Transverse colon (tissue), 4 donors: ENCODE results near the gene DPP8. TPM values are rescaled to one million over a fixed set of nuclear protein-coding genes. Genes with fewer than 3 reads are reported as not detected.
A peak's percentile ranks its signal among the peaks of the same experiment; 100 is the strongest.

Source experiments
- DNase-seq: peaks from one replicate; pipeline ENCODE4 v3.0.0-alpha.2; 2019
- H3K27ac ChIP-seq, 4 donors: fragments of 200-600 bp; sonication (generic); 2 replicates each; pipeline ENCODE4 v1.5.1; 2016 to 2018; ENCODE audit warnings: inconsistent platforms in 4 of 4
- H3K27me3 ChIP-seq: fragments of 200-600 bp; sonication (generic); 2 replicates; pipeline ENCODE4 v1.5.1; 2017; ENCODE audit warnings: inconsistent platforms
- H3K36me3 ChIP-seq, 4 donors: fragments of 200-600 bp; sonication (generic); 2 replicates each; pipeline ENCODE4 v1.5.1; 2017 to 2019; ENCODE audit warnings: inconsistent platforms in 4 of 4
- H3K4me1 ChIP-seq, 4 donors: fragments of 200-600 bp; sonication (generic); 2 replicates each; pipeline ENCODE4 v1.5.1; 2017 to 2020; ENCODE audit warnings: inconsistent platforms in 4 of 4
- H3K4me3 ChIP-seq, 4 donors: fragments of 200-600 bp; sonication (generic); 1 replicate in 1 of 4; 2 replicates in 3 of 4; pipeline versions ENCODE4 v1.5.1 to v1.6.1; 2017 to 2019; ENCODE audit warnings: inconsistent platforms in 4 of 4
- H3K9me3 ChIP-seq, 2 donors: fragments of 200-600 bp; sonication (generic); 2 replicates each; pipeline ENCODE4 v1.5.1; 2017 to 2019; ENCODE audit warnings: inconsistent platforms in 2 of 2
- EP300 ChIP-seq: sonication (generic); formaldehyde crosslinking; IDR thresholded peaks from one replicate; pipeline ENCODE4 v1.6.1; 2017; ENCODE audit warnings: antibody characterized with exemption, low read depth
- POLR2A ChIP-seq: fragments of 450-650 bp; IDR thresholded peaks from one replicate; pipeline ENCODE4 v1.6.1; 2016; ENCODE audit warnings: antibody characterized with exemption, mild to moderate bottlenecking, moderate library complexity
- POLR2AphosphoS5 ChIP-seq, 3 donors: sonication (generic); formaldehyde crosslinking; IDR thresholded peaks; one replicate each; pipeline ENCODE4 v1.6.1; 2016; ENCODE audit warnings: antibody characterized with exemption in 3 of 3
- WGBS, 2 donors: methylation state at CpG; one replicate each; pipeline ENCODE4 v1.1.5; 2018; ENCODE audit warnings: low coverage in 1 of 2; 5-methylcytosine and 5-hydroxymethylcytosine counted together
- in situ Hi-C, 4 donors: fragments of 200-750 bp; cut with MboI; loops; one replicate each; pipeline versions ENCODE4 v1.15.0 to v1.15.1; 2017; ENCODE audit warnings: low sequenced_read_pairs in 3 of 4, low pct_ligation_motif_present in 1 of 4, low pct_unique_long_range_greater_than_20kb in 1 of 4
- intact Hi-C: fragments of 100-400 bp; cut with DNase I; formaldehyde crosslinking; loops from one replicate; pipeline ENCODE4 v1.15.1; 2023; ENCODE audit warnings: low total_unique reads
- total RNA-seq, 4 donors: library from RNA; depleted of rRNA; stranded (reverse); fragments of >200 nt; gene quantifications; one replicate each; pipeline ENCODE4 v1.1.0, GENCODE V29; 2016
- TF ChIP-seq, protein P1 (sequence below), 5 experiments: fragments of 200-600 bp in 3 of 5; fragments of 450-650 bp in 2 of 5; sonication (generic) in 3 of 5; IDR thresholded peaks; 1 replicate in 2 of 5; 2 replicates in 3 of 5; pipeline ENCODE4 v1.5.1; 2016 to 2017; ENCODE audit warnings: antibody characterized with exemption in 5 of 5, inconsistent platforms in 3 of 5, mild to moderate bottlenecking in 2 of 5, moderate library complexity in 1 of 5

Gene DPP8
- total RNA-seq, 4 donors from 2014 or later, result 20.2 to 66.5 (median 35.7) TPM

DNA sequence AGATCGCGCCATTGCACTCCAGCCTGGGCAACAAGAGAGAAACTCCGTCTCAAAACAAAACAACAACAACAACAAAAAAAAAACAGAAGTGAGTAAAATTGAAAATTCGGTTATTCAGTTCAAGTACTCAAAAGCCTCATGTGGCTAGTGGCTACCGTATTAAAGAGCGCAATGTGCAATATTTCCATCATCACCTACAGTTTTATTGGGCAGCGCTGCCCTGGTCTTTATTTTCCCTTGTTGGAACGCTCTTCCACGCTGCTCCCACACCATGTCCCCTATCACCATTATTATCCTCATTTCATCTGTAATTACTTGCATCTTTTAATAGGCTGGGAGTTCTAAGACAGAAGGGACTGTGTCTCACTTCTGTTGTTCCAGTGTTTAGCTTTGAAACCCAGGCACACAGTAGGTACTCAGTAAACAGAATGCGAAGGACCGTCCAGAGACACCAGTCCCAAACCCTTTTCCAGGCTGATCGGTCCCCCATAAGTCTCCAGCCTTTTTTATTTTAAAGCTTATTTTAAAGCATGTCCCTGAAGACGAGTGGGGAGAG lies 12.4 kb upstream of the DPP8 start:
- TF ChIP-seq, protein P1, sequence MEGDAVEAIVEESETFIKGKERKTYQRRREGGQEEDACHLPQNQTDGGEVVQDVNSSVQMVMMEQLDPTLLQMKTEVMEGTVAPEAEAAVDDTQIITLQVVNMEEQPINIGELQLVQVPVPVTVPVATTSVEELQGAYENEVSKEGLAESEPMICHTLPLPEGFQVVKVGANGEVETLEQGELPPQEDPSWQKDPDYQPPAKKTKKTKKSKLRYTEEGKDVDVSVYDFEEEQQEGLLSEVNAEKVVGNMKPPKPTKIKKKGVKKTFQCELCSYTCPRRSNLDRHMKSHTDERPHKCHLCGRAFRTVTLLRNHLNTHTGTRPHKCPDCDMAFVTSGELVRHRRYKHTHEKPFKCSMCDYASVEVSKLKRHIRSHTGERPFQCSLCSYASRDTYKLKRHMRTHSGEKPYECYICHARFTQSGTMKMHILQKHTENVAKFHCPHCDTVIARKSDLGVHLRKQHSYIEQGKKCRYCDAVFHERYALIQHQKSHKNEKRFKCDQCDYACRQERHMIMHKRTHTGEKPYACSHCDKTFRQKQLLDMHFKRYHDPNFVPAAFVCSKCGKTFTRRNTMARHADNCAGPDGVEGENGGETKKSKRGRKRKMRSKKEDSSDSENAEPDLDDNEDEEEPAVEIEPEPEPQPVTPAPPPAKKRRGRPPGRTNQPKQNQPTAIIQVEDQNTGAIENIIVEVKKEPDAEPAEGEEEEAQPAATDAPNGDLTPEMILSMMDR (IDR thresholded peaks at IDR 0.05), result no peak
- no peak for TF ChIP-seq POLR2A
- no peak for TF ChIP-seq POLR2AphosphoS5 (IDR thresholded peaks at IDR 0.05)
- no peak for TF ChIP-seq EP300
- DNase-seq, result no peak
- WGBS, 2 donors, result 44 to 62% methylated on average over 9 to 13 of the region's 13 CpGs
- Histone ChIP-seq H3K4me1 (peaks cover 16 to 39% (median 32%) of the 10 kb centered on the region in 4 donors), H3K36me3 (no peaks in the 10 kb centered on the region), H3K27me3 (no peaks in the 10 kb centered on the region), H3K4me3 (peak overlapping the region; percentile 14 to 81 (median 60)), H3K27ac (peak overlapping the region; percentile 78 to 86 (median 82)), H3K9me3 (no peaks in the 10 kb centered on the region)
- in situ Hi-C loops (no loop called here), intact Hi-C loops (no loop called here)

DNA sequence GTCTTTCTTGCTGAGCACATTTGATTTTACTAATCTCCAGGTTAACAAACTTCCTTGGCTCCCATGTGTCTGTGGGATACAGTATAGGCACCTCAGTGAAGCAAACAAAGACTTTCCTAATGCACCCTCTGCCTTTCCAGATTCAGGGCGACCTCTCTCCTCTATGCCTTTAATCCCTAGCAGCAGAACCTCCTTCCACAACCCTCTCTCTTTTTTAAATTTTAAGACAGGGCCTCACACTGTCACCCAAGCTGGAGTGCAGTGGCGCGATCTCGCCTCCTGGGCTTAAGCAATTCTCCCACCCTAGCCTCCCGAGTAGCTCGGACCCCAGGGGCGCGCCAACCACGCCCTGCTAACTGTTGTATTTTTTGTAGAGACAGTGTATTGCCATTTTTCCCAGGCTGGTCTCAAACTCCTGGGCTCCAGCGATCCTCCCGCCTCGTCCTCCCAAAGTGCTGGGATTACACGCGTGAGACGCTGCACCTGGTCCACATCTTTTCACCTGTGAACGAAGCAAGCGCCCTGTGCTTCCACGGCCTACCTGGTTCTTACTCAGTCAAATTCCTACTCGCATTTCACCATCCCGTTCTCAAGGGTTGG lies 11.1 kb upstream of the DPP8 start:
- WGBS, 2 donors, result 94 to 96% methylated on average over 7 to 20 of the region's 20 CpGs
- no peak for DNase-seq
- no peaks in the 10 kb centered on the region for H3K9me3 ChIP-seq
- no peak for TF ChIP-seq POLR2AphosphoS5 (IDR thresholded peaks at IDR 0.05)
- no peak for TF ChIP-seq EP300
- TF ChIP-seq POLR2A, result no peak
- TF ChIP-seq, protein P1 (IDR thresholded peaks at IDR 0.05), result no peak
- in situ Hi-C loops, result no loop called here
- peaks cover 16 to 35% (median 30%) of the 10 kb centered on the region in 4 donors for H3K4me1 ChIP-seq
- intact Hi-C loops, result no loop called here
- no peak overlapping the region for H3K4me3 ChIP-seq
- no peaks in the 10 kb centered on the region for H3K27me3 ChIP-seq
- no peaks in the 10 kb centered on the region for H3K36me3 ChIP-seq
- H3K27ac ChIP-seq, result no peak overlapping the region

DNA sequence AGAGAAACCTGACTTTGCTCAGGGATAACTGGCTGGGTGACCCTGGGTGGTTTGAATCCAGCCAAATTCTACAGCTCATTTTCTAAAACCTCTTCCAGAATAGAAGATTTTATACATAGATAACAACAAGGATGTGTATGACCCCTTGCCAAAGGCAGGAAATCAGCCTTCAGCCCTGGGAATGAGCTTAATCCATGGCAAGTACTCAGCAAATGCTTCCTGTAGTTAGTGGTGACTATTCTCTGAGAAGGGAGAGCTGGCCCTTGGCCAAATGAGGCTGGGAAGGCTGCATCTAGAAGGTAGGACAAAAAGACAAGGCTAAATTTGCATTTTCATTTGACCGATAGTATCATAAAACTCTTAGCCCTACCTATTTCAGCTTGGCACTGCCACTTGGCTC lies 8.1 kb upstream of the DPP8 start:
- intact Hi-C loops, result no loop called here
- H3K27me3 ChIP-seq, result no peaks in the 10 kb centered on the region
- no peaks in the 10 kb centered on the region for H3K36me3 ChIP-seq
- TF ChIP-seq EP300 (no peak), POLR2AphosphoS5 (IDR thresholded peaks at IDR 0.05) (no peak), POLR2A (no peak)
- TF ChIP-seq, protein P1 (IDR thresholded peaks at IDR 0.05), result no peak
- DNase-seq, result peak; percentile 36
- in situ Hi-C loops, result no loop called here
- H3K4me3 ChIP-seq, result no peak overlapping the region
- H3K9me3 ChIP-seq, result no peaks in the 10 kb centered on the region
- peaks cover 0 to 6% (median 3%) of the 10 kb centered on the region in 4 donors for H3K4me1 ChIP-seq
- 48 to 71% methylated on average over 1 of the region's 1 CpG for WGBS, 2 donors
- no peak overlapping the region for H3K27ac ChIP-seq

DNA sequence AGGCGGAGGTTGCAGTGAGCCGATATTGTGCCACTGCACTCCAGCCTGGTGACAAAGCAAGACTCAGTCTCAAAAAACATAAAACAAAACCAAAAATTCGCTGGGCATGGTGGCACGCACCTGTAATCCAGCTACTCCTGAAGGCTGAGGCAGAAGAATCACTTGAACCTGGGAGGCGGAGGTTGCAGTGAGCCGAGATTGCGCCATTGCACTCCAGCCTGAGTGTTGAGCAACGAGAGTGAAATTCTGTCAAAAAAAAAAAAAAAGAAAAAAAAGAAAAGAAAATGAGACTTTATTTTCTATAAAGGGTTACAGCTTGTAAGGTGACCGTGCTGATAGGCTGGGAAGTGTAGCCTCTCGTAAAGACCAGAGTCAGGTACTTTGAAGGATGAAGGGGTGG lies 6.7 kb upstream of the DPP8 start:
- H3K27me3 ChIP-seq, result no peaks in the 10 kb centered on the region
- H3K36me3 ChIP-seq, result no peaks in the 10 kb centered on the region
- no peak overlapping the region for H3K27ac ChIP-seq
- TF ChIP-seq POLR2A, result no peak
- TF ChIP-seq, protein P1 (IDR thresholded peaks at IDR 0.05), result no peak
- TF ChIP-seq POLR2AphosphoS5 (IDR thresholded peaks at IDR 0.05), result no peak
- no peak for TF ChIP-seq EP300
- DNase-seq, result no peak
- in situ Hi-C loops (no loop called here), intact Hi-C loops (no loop called here)
- WGBS, 2 donors, result 76 to 81% methylated on average over 6 to 10 of the region's 10 CpGs
- no peak overlapping the region for H3K4me3 ChIP-seq
- H3K9me3 ChIP-seq, result no peaks in the 10 kb centered on the region
- no peaks in the 10 kb centered on the region for H3K4me1 ChIP-seq
